Stimulated activated CD4-positive, alpha-beta T cell treated with anti-CD3 and anti-CD28 coated beads, Interleukin-1b, Interleukin-23, amount 100 ng/mL, for 1 hour (primary cell): Measurements from ENCODE around the gene SMIM3.

ENCODE experiments used
- DNase-seq, 2 donors: peaks; one replicate each; pipeline ENCODE4 v3.0.0-alpha.2; 2020; ENCODE audit warnings: low read depth in 2 of 2

Gene SMIM3

GRCh38 chr5:150765011-150765798, 13.4 kb upstream of the SMIM3 start:
- no peak for DNase-seq

GRCh38 chr5:150765799-150766169, 12.8 kb upstream of the SMIM3 start:
- no peak for DNase-seq

- no peak for DNase-seq
These were observed 12.3 kb upstream of the SMIM3 start for GRCh38 chr5:150766251-150766650.

GRCh38 chr5:150771034-150771795, 7.3 kb upstream of the SMIM3 start:
- no peak for DNase-seq

- DNase-seq = no peak
These were observed 4.4 kb upstream of the SMIM3 start for GRCh38 chr5:150774145-150774544.

GRCh38 chr5:150777685-150778084, 872 bp upstream of the SMIM3 start:
- no peak for DNase-seq

GRCh38 chr5:150778088-150778516, 455 bp upstream of the SMIM3 start:
- DNase-seq = no peak

- no peak for DNase-seq
These were observed 1.0 kb downstream of the SMIM3 start for GRCh38 chr5:150779397-150780186.

- no peak for DNase-seq
These were observed 1.7 kb downstream of the SMIM3 start for GRCh38 chr5:150780187-150780692.

GRCh38 chr5:150780816-150781221, 2.3 kb downstream of the SMIM3 start:
- no peak for DNase-seq

- no peak for DNase-seq
These were observed 3.4 kb downstream of the SMIM3 start for GRCh38 chr5:150781706-150782614.

- DNase-seq = no peak
These were observed 4.3 kb downstream of the SMIM3 start for GRCh38 chr5:150782850-150783249.

- DNase-seq = peak in 1 of 2 donors; percentile 32
These were observed 4.9 kb downstream of the SMIM3 start for GRCh38 chr5:150783422-150783928.

- DNase-seq = no peak
These were observed 7.4 kb downstream of the SMIM3 start for GRCh38 chr5:150785950-150786349.

- no peak for DNase-seq
These were observed 8.3 kb downstream of the SMIM3 start for GRCh38 chr5:150786876-150787275.

- DNase-seq = no peak
These were observed 9.1 kb downstream of the SMIM3 start for GRCh38 chr5:150787656-150788055.

- DNase-seq = no peak
These were observed 10.4 kb downstream of the SMIM3 start for GRCh38 chr5:150788977-150789376.

GRCh38 chr5:150789450-150789849, 10.9 kb downstream of the SMIM3 start:
- DNase-seq = no peak

- peak; percentile 26 to 32 for DNase-seq
These were observed 11.5 kb downstream of the SMIM3 start for GRCh38 chr5:150789943-150790611.

- no peak for DNase-seq
These were observed 13.0 kb downstream of the SMIM3 start for GRCh38 chr5:150791536-150791935.
